HepG2 (cell line): ENCODE measurements around the gene UBE2O. TPM values are rescaled to one million over a fixed set of nuclear protein-coding genes. Genes with fewer than 3 reads are reported as not detected.

Experiments used
- ERF ChIP-seq: IDR thresholded peaks from 2 replicates; pipeline ENCODE4 v1.6.1; 2018; ENCODE audit warnings: missing biosample characterization, missing genetic modification reagents
- FOXK1 ChIP-seq: sonication (generic); formaldehyde crosslinking; IDR thresholded peaks from 2 replicates; pipeline ENCODE4 v1.4.0; 2020; ENCODE audit warnings: low read depth, missing genetic modification reagents, borderline replicate concordance
- HIC2 ChIP-seq: sonication (generic); formaldehyde crosslinking; IDR thresholded peaks from 2 replicates; pipeline ENCODE4 v1.9.0; 2022; ENCODE audit warnings: low read depth, missing genetic modification reagents
- HNF1A ChIP-seq, 2 experiments: sonication (generic) in 1 of 2; formaldehyde crosslinking in 1 of 2; IDR thresholded peaks; 2 replicates each; pipeline versions ENCODE4 v1.4.0 to v1.6.1; 2016 to 2020; ENCODE audit warnings: borderline replicate concordance in 1 of 2, low read depth in 1 of 2, mild to moderate bottlenecking in 1 of 2, missing genetic modification reagents in 1 of 2
- IRF1 ChIP-seq: sonication (generic); formaldehyde crosslinking; IDR thresholded peaks from 2 replicates; pipeline ENCODE4 v1.4.0; 2020; ENCODE audit warnings: low read depth, mild to moderate bottlenecking, missing genetic modification reagents
- MXI1 ChIP-seq: IDR thresholded peaks from 3 replicates; pipeline ENCODE4 v1.6.1; 2012; ENCODE audit warnings: low read depth, low read length, inconsistent platforms, borderline replicate concordance
- NPAS2 ChIP-seq: sonication (generic); formaldehyde crosslinking; IDR thresholded peaks from 2 replicates; pipeline ENCODE4 v1.8.0; 2022; ENCODE audit warnings: mild to moderate bottlenecking, missing genetic modification reagents, borderline replicate concordance
- RBAK ChIP-seq: sonication (generic); formaldehyde crosslinking; IDR thresholded peaks from 2 replicates; pipeline ENCODE4 v1.5.1; 2020; ENCODE audit warnings: mild to moderate bottlenecking, missing genetic modification reagents
- SIN3A ChIP-seq: IDR thresholded peaks from 2 replicates; pipeline ENCODE4 v1.6.1; 2011; ENCODE audit warnings: low read depth, mild to moderate bottlenecking, control low read depth, low read length, borderline replicate concordance
- STAT6 ChIP-seq: sonication (generic); formaldehyde crosslinking; IDR thresholded peaks from 2 replicates; pipeline ENCODE4 v1.4.0; 2020; ENCODE audit warnings: missing genetic modification reagents, mild to moderate bottlenecking, borderline replicate concordance
- THYN1 ChIP-seq: sonication (generic); formaldehyde crosslinking; IDR thresholded peaks from 2 replicates; pipeline ENCODE4 v1.8.1; 2023; ENCODE audit warnings: low read depth, mild to moderate bottlenecking, moderate library complexity, missing genetic modification reagents, borderline replicate concordance
- ZFP1 ChIP-seq: IDR thresholded peaks from 2 replicates; pipeline ENCODE4 v1.6.1; 2016
- ZNF256 ChIP-seq: sonication (generic); formaldehyde crosslinking; conservative IDR thresholded peaks from 2 replicates; pipeline ENCODE4 v1.4.0; 2020; ENCODE audit warnings: missing genetic modification reagents
- ZNF414 ChIP-seq: sonication (generic); formaldehyde crosslinking; IDR thresholded peaks from 2 replicates; pipeline ENCODE4 v1.5.0; 2020; ENCODE audit warnings: missing genetic modification reagents
- ZNF607 ChIP-seq: sonication (generic); formaldehyde crosslinking; IDR thresholded peaks from 2 replicates; pipeline ENCODE4 v1.5.1; 2020; ENCODE audit warnings: missing genetic modification reagents, mild to moderate bottlenecking, borderline replicate concordance
- ZNF672 ChIP-seq: sonication (generic); formaldehyde crosslinking; IDR thresholded peaks from 2 replicates; pipeline ENCODE4 v1.8.1; 2022; ENCODE audit warnings: missing genetic modification reagents
- polyA plus RNA-seq, 8 experiments: library from polyadenylated mRNA; depleted of rRNA in 3 of 8; stranded (reverse) in 7 of 8; unstranded in 1 of 8; fragments of >200 nt; fragmentation: Illumina TruSeq in 4 of 8; extraction: Trizol in 4 of 8; gene quantifications; 2 replicates each; pipeline versions ENCODE4 v1.2.1 to v1.2.3, GENCODE V29; 2011 to 2016; ENCODE audit warnings: low read depth in 4 of 8, missing spikeins in 1 of 8, mixed read lengths in 1 of 8; ENCODE audit not compliant: insufficient read depth in 1 of 8
- total RNA-seq, 5 experiments: library from RNA; depleted of rRNA; stranded (reverse); fragments of >200 nt; fragmentation: Illumina TruSeq; extraction: Trizol; gene quantifications; 2 replicates each; pipeline ENCODE4 v1.2.3, GENCODE V29; 2016; ENCODE audit warnings: low read depth in 1 of 5
- TF ChIP-seq, protein P1 (sequence below): sonication (generic); formaldehyde crosslinking; IDR thresholded peaks from 2 replicates; pipeline ENCODE4 v1.5.0; 2020; ENCODE audit warnings: missing genetic modification reagents

The UBE2O gene
- total and polyA plus RNA-seq, 2 of the 13 experiments (the other 11 are each of a cell fraction or from before 2014, with no cell fraction given) = 21.5 to 23.5 TPM

DNA sequence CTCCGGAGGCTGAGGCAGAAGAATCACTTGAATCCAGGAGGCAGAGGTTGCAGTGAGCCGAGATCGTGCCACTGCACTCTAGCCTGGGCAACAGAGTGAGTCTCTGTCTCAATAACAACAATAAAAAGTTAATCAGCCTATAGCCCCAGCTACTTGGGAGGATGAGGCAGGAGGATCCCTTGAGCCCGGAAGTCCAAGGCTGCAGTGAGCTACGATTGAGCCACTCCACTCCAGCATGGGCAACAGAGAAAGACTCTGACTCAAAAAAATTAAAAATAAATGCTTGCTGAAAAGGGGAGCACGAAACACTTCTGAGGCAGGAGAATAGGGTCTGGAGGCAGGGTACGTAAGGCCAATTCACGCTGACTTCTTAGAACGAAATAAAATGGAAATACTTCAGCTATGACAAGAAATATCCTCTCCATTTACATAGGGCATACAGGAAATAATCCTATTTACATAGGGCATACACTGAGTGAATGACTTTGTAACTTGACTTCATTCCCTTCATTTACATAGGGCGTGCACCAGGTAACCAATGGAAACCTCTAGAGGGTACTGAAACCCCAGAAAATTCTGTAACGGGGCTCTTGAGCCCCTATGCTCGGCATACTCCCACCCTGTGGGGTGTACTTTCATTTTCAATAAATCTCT is 96.0 kb downstream of the UBE2O start (continued):
- TF ChIP-seq ZNF607 (CRISPR knock-in tag) = no peak; the same call in 1 of the 2 replicates
- no peak for TF ChIP-seq THYN1 (CRISPR knock-in tag)
- TF ChIP-seq ZNF414 = no peak
- TF ChIP-seq ZNF672 (CRISPR knock-in tag) = no peak
- no peak for TF ChIP-seq ZNF256 (CRISPR knock-in tag)
- no peak for TF ChIP-seq ERF (CRISPR knock-in tag)
- peak; percentile 25; the same call in 1 of the 2 replicates for TF ChIP-seq SIN3A
- TF ChIP-seq STAT6 = no peak
- TF ChIP-seq IRF1 (CRISPR knock-in tag) = no peak
- no peak for TF ChIP-seq RBAK (CRISPR knock-in tag)
- no peak for TF ChIP-seq HNF1A (IDR thresholded peaks at IDR 0.05; ENCODE audit: low read depth)
- no peak for TF ChIP-seq HNF1A (CRISPR knock-in tag; IDR thresholded peaks at IDR 0.05; ENCODE audit: borderline replicate concordance)
- no peak for TF ChIP-seq HIC2 (CRISPR knock-in tag)
- TF ChIP-seq, protein P1, sequence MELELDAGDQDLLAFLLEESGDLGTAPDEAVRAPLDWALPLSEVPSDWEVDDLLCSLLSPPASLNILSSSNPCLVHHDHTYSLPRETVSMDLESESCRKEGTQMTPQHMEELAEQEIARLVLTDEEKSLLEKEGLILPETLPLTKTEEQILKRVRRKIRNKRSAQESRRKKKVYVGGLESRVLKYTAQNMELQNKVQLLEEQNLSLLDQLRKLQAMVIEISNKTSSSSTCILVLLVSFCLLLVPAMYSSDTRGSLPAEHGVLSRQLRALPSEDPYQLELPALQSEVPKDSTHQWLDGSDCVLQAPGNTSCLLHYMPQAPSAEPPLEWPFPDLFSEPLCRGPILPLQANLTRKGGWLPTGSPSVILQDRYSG (CRISPR knock-in tag) = no peak
- TF ChIP-seq FOXK1 = no peak
- TF ChIP-seq NPAS2 = no peak
- TF ChIP-seq ZFP1 (CRISPR knock-in tag) = no peak
- TF ChIP-seq MXI1 = no peak
